OCI-M2 (cell line): ENCODE data around the gene CAMTA1.

ENCODE experiments used
- DNase-seq: peaks from one replicate; lab custom pipeline; 2025; ENCODE audit not compliant: unreplicated experiment; lab: John Stamatoyannopoulos, UW

CAMTA1 gene

DNA sequence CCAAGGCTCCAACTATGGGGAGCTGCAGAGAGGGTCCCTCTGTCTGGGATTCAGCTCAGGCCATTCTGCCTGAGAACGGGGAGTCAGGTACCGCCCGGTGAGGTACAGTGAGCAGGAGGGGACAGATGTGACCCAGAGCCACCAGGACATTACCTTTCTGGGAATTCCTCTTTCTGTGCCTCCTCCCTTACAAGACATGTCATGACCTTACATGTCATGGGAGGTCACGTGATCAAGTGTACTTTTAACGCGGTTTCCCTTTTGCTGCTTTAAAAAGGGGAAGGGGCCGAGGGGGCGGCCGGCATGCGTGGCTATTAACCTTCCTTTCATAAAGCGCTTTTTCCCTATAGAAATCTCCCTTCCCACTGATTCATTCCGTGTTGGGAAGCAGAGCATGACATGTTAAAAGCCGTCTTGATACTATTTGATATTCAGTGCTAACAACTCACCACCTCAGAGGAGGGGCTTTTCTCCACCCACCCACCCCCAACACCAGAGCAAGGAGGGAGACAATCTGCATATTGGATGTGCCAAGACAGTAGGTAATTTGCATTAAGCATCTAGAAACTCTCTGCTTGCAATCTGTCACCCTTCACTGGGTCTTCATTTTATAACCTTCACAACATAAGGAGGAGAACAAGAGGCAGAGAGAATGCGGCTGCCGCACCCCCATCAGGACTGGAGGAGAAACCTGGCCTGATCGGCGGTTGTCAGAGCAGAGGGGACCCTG, 872.2 kb downstream of the CAMTA1 start:
- no peak for DNase-seq

GRCh38 chr1:7658099-7658498, 872.8 kb downstream of the CAMTA1 start:
- no peak for DNase-seq

GRCh38 chr1:7659514-7659913, 874.3 kb downstream of the CAMTA1 start:
- no peak for DNase-seq

DNA sequence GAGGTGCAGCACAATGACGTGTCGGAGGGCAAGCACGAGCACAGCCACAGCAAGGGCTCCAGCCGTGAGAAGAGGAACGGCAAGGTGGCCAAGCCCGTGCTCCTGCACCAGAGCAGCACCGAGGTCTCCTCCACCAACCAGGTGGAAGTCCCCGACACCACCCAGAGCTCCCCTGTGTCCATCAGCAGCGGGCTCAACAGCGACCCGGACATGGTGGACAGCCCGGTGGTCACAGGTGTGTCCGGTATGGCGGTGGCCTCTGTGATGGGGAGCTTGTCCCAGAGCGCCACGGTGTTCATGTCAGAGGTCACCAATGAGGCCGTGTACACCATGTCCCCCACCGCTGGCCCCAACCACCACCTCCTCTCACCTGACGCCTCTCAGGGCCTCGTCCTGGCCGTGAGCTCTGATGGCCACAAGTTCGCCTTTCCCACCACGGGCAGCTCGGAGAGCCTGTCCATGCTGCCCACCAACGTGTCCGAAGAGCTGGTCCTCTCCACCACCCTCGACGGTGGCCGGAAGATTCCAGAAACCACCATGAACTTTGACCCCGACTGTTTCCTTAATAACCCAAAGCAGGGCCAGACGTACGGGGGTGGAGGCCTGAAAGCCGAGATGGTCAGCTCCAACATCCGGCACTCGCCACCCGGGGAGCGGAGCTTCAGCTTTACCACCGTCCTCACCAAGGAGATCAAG, 878.3 kb downstream of the CAMTA1 start:
- DNase-seq, result no peak

GRCh38 chr1:7664147-7664892, 879.1 kb downstream of the CAMTA1 start:
- no peak for DNase-seq

DNA sequence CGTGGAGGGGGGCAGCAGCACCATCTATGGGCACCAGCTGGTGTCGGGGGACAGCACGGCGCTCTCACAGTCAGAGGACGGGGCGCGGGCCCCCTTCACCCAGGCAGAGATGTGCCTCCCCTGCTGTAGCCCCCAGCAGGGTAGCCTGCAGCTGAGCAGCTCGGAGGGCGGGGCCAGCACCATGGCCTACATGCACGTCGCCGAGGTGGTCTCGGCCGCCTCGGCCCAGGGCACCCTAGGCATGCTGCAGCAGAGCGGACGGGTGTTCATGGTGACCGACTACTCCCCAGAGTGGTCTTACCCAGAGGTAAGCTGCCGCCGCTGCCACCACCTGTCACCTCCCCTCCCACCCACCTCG, 879.6 kb downstream of the CAMTA1 start:
- no peak for DNase-seq

DNA sequence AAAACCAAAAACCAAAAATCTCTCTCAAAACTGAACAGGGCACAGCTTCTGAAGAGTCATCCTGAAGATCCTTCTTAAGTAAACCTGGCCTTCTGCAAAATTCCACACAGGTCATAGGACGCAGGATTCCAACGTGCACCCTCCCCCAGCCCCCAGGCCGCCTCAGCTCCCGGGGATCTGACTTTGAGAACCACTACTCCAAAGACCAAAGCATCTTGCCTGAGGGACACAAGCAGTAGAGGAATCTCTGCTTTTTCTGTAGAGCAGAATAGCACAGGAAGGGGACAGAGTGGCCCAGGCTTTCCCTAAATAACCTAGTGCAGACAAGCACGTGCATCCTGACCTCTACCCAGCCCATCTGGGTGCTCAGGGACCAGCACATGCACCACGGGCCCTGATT, 881.0 kb downstream of the CAMTA1 start:
- DNase-seq, result no peak

GRCh38 chr1:7667159-7667558, 881.9 kb downstream of the CAMTA1 start:
- no peak for DNase-seq

- peak; percentile 65 for DNase-seq
Observed at GRCh38 chr1:7667625-7668218, 882.5 kb downstream of the CAMTA1 start.

GRCh38 chr1:7669559-7670311, 884.5 kb downstream of the CAMTA1 start:
- DNase-seq, result no peak

GRCh38 chr1:7670334-7671145, 885.3 kb downstream of the CAMTA1 start:
- DNase-seq, result no peak

DNA sequence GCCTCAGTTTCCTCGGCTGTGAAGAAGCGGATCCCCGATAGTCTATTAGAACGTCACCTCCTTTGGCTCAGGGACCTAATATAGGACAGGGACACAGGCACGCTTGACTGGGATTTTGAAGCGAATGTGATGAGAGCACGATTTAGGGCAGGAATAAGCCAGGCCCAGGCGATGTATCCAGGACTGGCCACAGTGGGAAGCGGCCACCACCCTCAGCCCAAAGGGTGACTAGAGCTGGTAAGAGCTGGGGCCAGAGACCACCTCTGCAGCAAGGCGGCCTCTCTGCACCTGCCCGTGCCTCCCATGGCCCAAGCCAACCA, 885.9 kb downstream of the CAMTA1 start:
- DNase-seq, result no peak

- DNase-seq, result no peak
Observed at GRCh38 chr1:7671676-7672075, 886.4 kb downstream of the CAMTA1 start.

DNA sequence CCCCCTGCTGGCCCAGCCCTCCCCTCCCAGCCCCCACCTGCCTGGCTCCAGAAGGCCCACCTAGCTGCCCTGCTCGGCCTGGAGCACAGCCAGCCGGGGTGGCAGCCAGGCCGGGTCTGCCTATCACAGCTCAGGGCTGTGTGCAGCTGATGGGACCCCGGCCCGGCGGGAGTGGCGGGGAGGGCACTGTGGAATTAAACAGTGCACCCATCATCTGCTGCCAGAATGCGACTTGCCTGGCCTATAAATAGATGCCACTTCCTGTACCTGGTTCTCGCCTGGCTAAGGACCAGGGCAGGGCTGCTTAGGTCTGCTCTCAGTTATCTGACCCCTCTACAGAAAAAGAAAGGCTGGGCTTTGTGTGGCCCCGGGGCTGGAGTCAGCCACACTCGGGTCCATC, 887.6 kb downstream of the CAMTA1 start:
- no peak for DNase-seq

DNA sequence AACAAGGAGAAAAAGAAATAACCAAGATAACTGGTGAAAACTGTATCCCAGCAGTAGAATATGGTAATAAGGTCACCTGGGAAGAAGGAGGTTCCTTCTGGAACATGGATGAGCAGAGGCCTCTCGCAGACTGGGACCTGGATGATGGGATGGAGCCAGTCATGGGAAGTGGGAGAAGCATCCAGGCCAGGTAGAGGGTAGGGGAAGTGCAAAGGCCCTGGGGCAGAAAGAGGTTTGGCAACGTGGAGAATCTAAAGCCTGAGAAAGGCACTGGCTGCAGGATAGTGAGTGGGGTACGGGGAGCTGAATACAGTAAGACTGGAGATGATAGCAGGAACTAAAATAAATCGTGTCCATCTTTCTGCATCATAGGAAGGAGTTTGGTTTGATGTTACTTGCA, 889.7 kb downstream of the CAMTA1 start:
- DNase-seq, result no peak

- no peak for DNase-seq
Observed at GRCh38 chr1:7675431-7676273, 890.4 kb downstream of the CAMTA1 start.

DNA sequence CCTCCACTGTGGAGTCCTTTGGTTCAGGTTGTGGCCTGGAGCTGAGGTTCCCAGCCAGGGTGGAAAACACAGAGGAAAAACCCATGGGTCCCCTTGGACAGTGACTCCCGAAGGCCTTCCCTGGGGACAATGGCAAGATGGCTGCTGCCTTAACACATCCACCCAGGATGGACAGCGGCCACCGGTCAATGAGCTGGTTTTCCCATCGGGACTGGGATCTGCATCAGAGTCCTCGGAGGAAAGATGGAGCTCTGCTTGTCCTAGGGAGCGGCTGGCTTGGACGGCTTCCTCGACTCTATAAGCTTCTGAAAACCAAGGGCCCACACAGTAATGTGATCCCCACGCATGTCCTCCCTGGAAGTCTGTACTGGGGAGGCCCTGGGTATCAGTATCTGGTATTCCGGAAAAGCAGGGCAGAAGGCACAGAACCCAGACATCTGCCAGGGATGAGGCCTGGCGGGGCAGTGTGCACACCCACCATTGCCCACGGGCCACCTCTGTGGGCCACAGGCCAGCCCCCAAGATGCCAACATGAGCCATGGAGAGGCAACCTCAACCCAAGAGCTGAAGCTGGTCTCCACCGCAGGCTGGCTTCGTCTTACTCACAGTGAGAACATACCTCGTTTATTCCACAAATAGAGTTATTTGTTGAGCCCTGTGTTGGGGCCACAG, 891.2 kb downstream of the CAMTA1 start:
- no peak for DNase-seq

DNA sequence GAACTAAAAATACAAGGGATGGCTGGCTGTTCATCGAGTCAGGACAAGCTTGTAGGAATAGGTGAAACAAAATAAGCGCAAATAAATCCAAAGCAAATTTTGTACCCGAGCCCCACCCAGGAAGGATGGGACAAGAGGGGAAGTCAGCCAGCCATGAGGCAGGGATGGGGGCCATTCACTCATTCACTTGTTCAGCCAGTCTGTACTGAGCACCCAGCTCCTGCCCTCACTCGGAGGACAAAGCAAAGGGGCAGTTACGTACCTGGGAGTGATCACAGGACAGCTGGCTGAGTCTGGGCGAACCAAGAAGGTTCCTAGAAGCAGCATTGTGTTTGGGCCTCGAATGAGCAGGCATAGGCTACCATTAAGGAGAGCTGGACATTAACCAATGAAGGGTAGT, 891.9 kb downstream of the CAMTA1 start:
- no peak for DNase-seq

DNA sequence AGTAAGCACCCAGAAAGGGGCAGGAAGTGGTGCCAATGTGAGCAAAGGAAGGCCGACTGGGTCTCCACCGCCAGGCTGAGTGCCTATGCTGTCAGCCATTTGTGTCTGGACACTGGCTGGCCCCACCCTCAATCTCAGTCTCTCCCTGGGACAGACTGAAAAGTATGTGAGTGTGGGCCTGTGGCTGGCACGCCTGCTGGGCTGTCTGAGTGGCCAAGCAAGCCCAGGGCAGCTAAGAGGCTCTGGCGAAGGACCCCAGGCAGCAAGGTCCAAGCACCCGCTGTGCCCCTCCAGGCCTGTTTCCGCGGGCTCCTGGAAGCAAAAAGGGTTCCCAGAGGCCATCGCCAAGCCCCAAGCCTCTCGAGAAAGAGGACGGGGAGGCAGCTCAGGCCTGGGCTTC, 892.6 kb downstream of the CAMTA1 start:
- no peak for DNase-seq
